HG03469 (cell line): ENCODE data around the gene ATG2B.

Experiments used
- ATAC-seq: cut with Tn5 transposase; IDR thresholded peaks from one replicate; pipeline ENCODE4 v1.9.1; 2021; ENCODE audit warnings: mild to moderate bottlenecking, moderate library complexity, moderate number of reproducible peaks; ENCODE audit not compliant: unreplicated experiment

The ATG2B gene

GRCh38 chr14:96316087-96316486 is 47.1 kb downstream of the ATG2B start:
- ATAC-seq = no peak

- ATAC-seq = no peak
Measured at GRCh38 chr14:96310906-96311305, 52.2 kb downstream of the ATG2B start.

GRCh38 chr14:96309896-96310330 is 53.2 kb downstream of the ATG2B start:
- no peak for ATAC-seq

GRCh38 chr14:96309133-96309895 is 53.8 kb downstream of the ATG2B start:
- no peak for ATAC-seq

GRCh38 chr14:96307434-96307833 is 55.7 kb downstream of the ATG2B start:
- no peak for ATAC-seq

GRCh38 chr14:96304956-96305355 is 58.2 kb downstream of the ATG2B start:
- no peak for ATAC-seq

GRCh38 chr14:96303981-96304380 is 59.2 kb downstream of the ATG2B start:
- ATAC-seq = no peak

- no peak for ATAC-seq
Measured at GRCh38 chr14:96299441-96299840, 63.7 kb downstream of the ATG2B start.

GRCh38 chr14:96297997-96298515 is 65.1 kb downstream of the ATG2B start:
- ATAC-seq = no peak

GRCh38 chr14:96297000-96297399 is 66.1 kb downstream of the ATG2B start:
- ATAC-seq = no peak

- no peak for ATAC-seq
Measured at GRCh38 chr14:96294246-96294645, 68.9 kb downstream of the ATG2B start.

- ATAC-seq = no peak
Measured at GRCh38 chr14:96287856-96288255, 75.3 kb downstream of the ATG2B start.

- no peak for ATAC-seq
Measured at GRCh38 chr14:96286251-96286650, 76.9 kb downstream of the ATG2B start.

GRCh38 chr14:96285667-96286066 is 77.5 kb downstream of the ATG2B start:
- ATAC-seq = no peak

- ATAC-seq = no peak
Measured at GRCh38 chr14:96284430-96284829, 78.7 kb downstream of the ATG2B start.

- no peak for ATAC-seq
Measured at GRCh38 chr14:96284008-96284407, 79.1 kb downstream of the ATG2B start.

- ATAC-seq = no peak
Measured at GRCh38 chr14:96281486-96281885, 81.7 kb downstream of the ATG2B start.

GRCh38 chr14:96280104-96280503 is 83.0 kb downstream of the ATG2B start:
- no peak for ATAC-seq

GRCh38 chr14:96279564-96279963 is 83.6 kb downstream of the ATG2B start:
- ATAC-seq = no peak

- no peak for ATAC-seq
Measured at GRCh38 chr14:96277890-96278289, 85.3 kb downstream of the ATG2B start.

GRCh38 chr14:96275177-96276112 is 87.7 kb downstream of the ATG2B start:
- no peak for ATAC-seq

- ATAC-seq = no peak
Measured at GRCh38 chr14:96274543-96274942, 88.6 kb downstream of the ATG2B start.
